GM12878 (cell line): Measurements from ENCODE around the gene TAF6. TPM values are rescaled to one million over a fixed set of nuclear protein-coding genes. Genes with fewer than 3 reads are reported as not detected.

ENCODE experiments used
- ATAC-seq: fragments of 200-7000 bp; cut with Tn5 transposase; 3 replicates; pipeline ENCODE4 v1.9.1; 2020; ENCODE audit warnings: mild to moderate bottlenecking, moderate library complexity
- BruUV-seq: library from RNA; stranded (reverse); fragments of 400-500 nt; replicated peaks from 2 replicates; lab custom pipeline; 2021; lab: Mats Ljungman, UMichigan
- CTCF ChIA-PET: fragments of 300-600 bp; sonication (Branson Sonifier 250); formaldehyde crosslinking; extraction: SDS; loops from one replicate; lab custom pipeline; 2021; ENCODE audit warnings: inconsistent platforms; lab: Yijun Ruan, JAX
- POLR2A ChIA-PET: fragments of 350-600 bp; formaldehyde crosslinking; extraction: SDS; loops from one replicate; lab custom pipeline; 2021; ENCODE audit warnings: inconsistent platforms; lab: Charles Lee
- RAD21 ChIA-PET: fragments of 300-600 bp; sonication (Branson Sonifier 250); formaldehyde crosslinking; loops from one replicate; lab custom pipeline; 2023; ENCODE audit warnings: antibody characterized with exemption; ENCODE audit not compliant: unreplicated experiment; lab: Charles Lee
- SMC1A ChIA-PET: fragments of 300-600 bp; sonication (Branson Sonifier 250); formaldehyde crosslinking; loops from one replicate; lab custom pipeline; 2023; ENCODE audit not compliant: unreplicated experiment, uncharacterized antibody; lab: Charles Lee
- DNase-seq: peaks from one replicate; pipeline ENCODE4 v3.0.0-alpha.2; 2011; ENCODE audit warnings: low read depth, low spot score
- FAIRE-seq: peaks from 3 replicates; lab custom pipeline; 2011; peaks lifted over from hg19 to GRCh38; lab: Jason Lieb, UNC
- H2AFZ ChIP-seq: 2 replicates; pipeline ENCODE4 v1.6.0; 2011; ENCODE audit warnings: low read depth, low read length, control low read depth; ENCODE audit not compliant: control insufficient read depth
- H3K27ac ChIP-seq: 2 replicates; pipeline ENCODE4 v1.5.1; 2011; ENCODE audit warnings: control low read depth; ENCODE audit not compliant: control insufficient read depth, insufficient read depth
- H3K27me3 ChIP-seq, 2 experiments: replicated peaks in 1 of 2; 2 replicates each; pipeline versions ENCODE4 v1.6.0 to v1.6.1; 2011; ENCODE audit warnings: low read length in 1 of 2; ENCODE audit not compliant: control insufficient read depth in 2 of 2, insufficient read depth in 2 of 2
- H3K36me3 ChIP-seq, 2 experiments: 2 replicates each; pipeline ENCODE4 v1.5.1; 2011; ENCODE audit warnings: low read length in 1 of 2; ENCODE audit not compliant: control insufficient read depth in 2 of 2, insufficient read depth in 2 of 2
- H3K4me1 ChIP-seq: 2 replicates; pipeline ENCODE4 v1.6.1; 2011; ENCODE audit warnings: mild to moderate bottlenecking, low read length, moderate library complexity, mixed read lengths; ENCODE audit not compliant: control insufficient read depth, insufficient read depth
- H3K4me2 ChIP-seq: 2 replicates; pipeline ENCODE4 v1.6.0; 2011; ENCODE audit warnings: control low read depth; ENCODE audit not compliant: control insufficient read depth, insufficient read depth
- H3K4me3 ChIP-seq: fragments of 200-600 bp; sonication (generic); 2 replicates; pipeline ENCODE4 v1.5.1; 2016
- H3K79me2 ChIP-seq: 2 replicates; pipeline ENCODE4 v1.6.0; 2011; ENCODE audit warnings: low read length; ENCODE audit not compliant: control insufficient read depth, insufficient read depth
- H3K9ac ChIP-seq: 2 replicates; pipeline ENCODE4 v1.8.0; 2011; ENCODE audit warnings: low read length, control low read depth, mixed read lengths; ENCODE audit not compliant: control insufficient read depth, insufficient read depth
- H3K9me3 ChIP-seq: replicated peaks from 3 replicates; pipeline ENCODE4 v1.5.1; 2011; ENCODE audit warnings: mild to moderate bottlenecking, low read length; ENCODE audit not compliant: control insufficient read depth, insufficient read depth
- H4K20me1 ChIP-seq: 2 replicates; pipeline ENCODE4 v1.6.0; 2011; ENCODE audit not compliant: control insufficient read depth, insufficient read depth
- BCL11A ChIP-seq: IDR thresholded peaks from 2 replicates; pipeline ENCODE4 v1.6.1; 2011; ENCODE audit warnings: low read depth, low read length
- BHLHE40 ChIP-seq, 2 experiments: fragments of 450-650 bp in 1 of 2; IDR thresholded peaks; 2 replicates each; pipeline ENCODE4 v1.6.1; 2011 to 2017; ENCODE audit warnings: low read depth in 2 of 2, borderline replicate concordance in 1 of 2, improper control_type of control experiment in 1 of 2, low read length in 1 of 2, mild to moderate bottlenecking in 1 of 2
- CBFB ChIP-seq: IDR thresholded peaks from 2 replicates; pipeline ENCODE4 v1.6.1; 2016; ENCODE audit warnings: antibody characterized with exemption, low read depth
- IKZF1 ChIP-seq: fragments of 450-650 bp; conservative IDR thresholded peaks from 2 replicates; pipeline ENCODE4 v1.6.1; 2017; ENCODE audit warnings: antibody characterized with exemption, mild to moderate bottlenecking
- KDM1A ChIP-seq: fragments of 200-600 bp; sonication (generic); IDR thresholded peaks from 2 replicates; pipeline ENCODE4 v1.6.1; 2016; ENCODE audit warnings: borderline replicate concordance
- NBN ChIP-seq: fragments of 450-650 bp; IDR thresholded peaks from 2 replicates; pipeline ENCODE4 v1.6.1; 2016
- RFX5 ChIP-seq: IDR thresholded peaks from 2 replicates; pipeline ENCODE4 v1.6.1; 2011; ENCODE audit warnings: low read depth, low read length, improper control_type of control experiment
- STAT1 ChIP-seq: fragments of 450-650 bp; conservative IDR thresholded peaks from 2 replicates; pipeline ENCODE4 v1.6.1; 2014; ENCODE audit warnings: antibody characterized with exemption, mild to moderate bottlenecking
- SUPT20H ChIP-seq: IDR thresholded peaks from 2 replicates; pipeline ENCODE4 v1.6.1; 2011; ENCODE audit warnings: low read depth, mild to moderate bottlenecking, low read length, moderate library complexity, borderline replicate concordance; ENCODE audit not compliant: control insufficient read depth
- TCF12 ChIP-seq: IDR thresholded peaks from 2 replicates; pipeline ENCODE4 v1.6.1; 2011; ENCODE audit warnings: low read depth, mild to moderate bottlenecking, low read length
- ZBTB11 ChIP-seq: fragments of 450-650 bp; formaldehyde crosslinking; IDR thresholded peaks from 2 replicates; pipeline ENCODE4 v1.5.0; 2022; ENCODE audit warnings: mild to moderate bottlenecking, missing genetic modification characterization
- ZNF217 ChIP-seq: fragments of 450-650 bp; IDR thresholded peaks from 2 replicates; pipeline ENCODE4 v1.6.1; 2017; ENCODE audit warnings: antibody characterized with exemption, mild to moderate bottlenecking
- ZNF274 ChIP-seq: IDR thresholded peaks from one replicate; pipeline ENCODE4 v1.8.0; 2011; ENCODE audit not compliant: insufficient read length, insufficient read depth
- WGBS: methylation state at CpG from one replicate; pipeline ENCODE4 v1.1.6; 2016; ENCODE audit warnings: low lambda C conversion rate; ENCODE audit not compliant: insufficient replicate concordance, insufficient coverage; ENCODE audit errors: missing lambda C conversion rate; 5-methylcytosine and 5-hydroxymethylcytosine counted together
- in situ Hi-C: fragments of 300-500 bp; cut with MboI; formaldehyde crosslinking; loops from 9 replicates; pipeline ENCODE4 v1.14.3; 2018; ENCODE audit warnings: mixed read lengths
- intact Hi-C: fragments of 100-400 bp; cut with micrococcal nuclease; formaldehyde crosslinking; loops from one replicate; pipeline ENCODE4 v1.14.2; 2022; ENCODE audit not compliant: unreplicated experiment
- polyA plus RNA-seq, 11 experiments: library from polyadenylated mRNA; depleted of rRNA in 4 of 11; unstranded in 6 of 11; stranded (reverse) in 5 of 11; fragments of >200 nt; fragmentation: Nextera tagmentation in 4 of 11; fragmentation: Illumina TruSeq in 1 of 11; extraction: Ambion mirVana in 4 of 11; extraction: Trizol in 1 of 11; gene quantifications; 1 replicate in 1 of 11; 2 replicates in 10 of 11; pipeline versions ENCODE4 v1.2.1 to v1.2.3, GENCODE V29; 2011 to 2016; ENCODE audit warnings: inconsistent platforms in 2 of 11, missing spikeins in 2 of 11, low read depth in 1 of 11
- total RNA-seq, 4 experiments: library from RNA; depleted of rRNA in 3 of 4; stranded (reverse); fragments of >200 nt in 3 of 4; fragmentation: Illumina TruSeq in 1 of 4; extraction: Trizol in 1 of 4; gene quantifications; 2 replicates each; pipeline versions ENCODE4 v1.2.1 to v1.2.3, GENCODE V29; 2013 to 2021
- TF ChIP-seq, protein P1 (sequence below): fragments of 450-650 bp; IDR thresholded peaks from 2 replicates; pipeline ENCODE4 v1.6.1; 2017; ENCODE audit warnings: mild to moderate bottlenecking, moderate library complexity
- TF ChIP-seq, protein P2 (sequence below): IDR thresholded peaks from 2 replicates; pipeline ENCODE4 v1.6.1; 2011; ENCODE audit warnings: borderline replicate concordance, low read depth, mild to moderate bottlenecking, moderate library complexity, low read length; ENCODE audit not compliant: insufficient read depth, poor library complexity, severe bottlenecking

The TAF6 gene
- total and polyA plus RNA-seq, 10 of the 15 experiments (the other 5 are each of a cell fraction or from before 2014, with no cell fraction given): 0.27 to 42.6 (median 17.0) TPM

DNA sequence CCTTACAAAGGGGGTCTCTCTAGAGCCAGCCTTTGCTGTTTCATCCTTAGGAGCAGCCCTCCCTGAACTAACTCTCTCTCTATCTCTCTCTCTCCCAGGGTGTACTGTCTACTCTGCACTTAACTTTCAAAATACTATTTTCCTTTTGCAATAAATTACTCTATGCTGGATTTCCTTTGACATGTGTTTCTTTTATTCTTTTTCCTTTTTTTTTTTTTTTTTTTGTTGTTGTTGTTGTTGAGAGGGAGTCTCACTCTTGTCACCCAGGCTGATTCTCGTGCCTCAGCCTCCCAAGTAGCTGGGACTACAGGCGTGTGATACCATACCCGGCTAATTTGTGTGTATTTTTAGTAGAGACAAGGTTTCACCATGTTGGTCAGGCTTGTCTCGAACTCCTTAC lies 36.2 kb downstream of the TAF6 start:
- H3K27me3 ChIP-seq: no peaks in the 10 kb centered on the region
- BruUV-seq: no TSS peak
- in situ Hi-C loops (no loop called here), intact Hi-C loops (loop anchor here (1.0 to 10.0 kb wide), 5 partner anchors 18 to 168 kb away; partner anchors contain the start of genes AP4M1, LAMTOR4, MBLAC1 and MCM7)
- H3K4me2 ChIP-seq: peak overlapping the region; percentile 81
- no peaks in the 10 kb centered on the region for H3K9me3 ChIP-seq
- peak overlapping the region; percentile 61 for H2AFZ ChIP-seq
- H3K27ac ChIP-seq: no peak overlapping the region
- no peak overlapping the region for H3K4me3 ChIP-seq
- TF ChIP-seq NBN: no peak
- TF ChIP-seq BHLHE40 (IDR thresholded peaks at IDR 0.05; ENCODE audit: borderline replicate concordance in 1 of 2, low read depth in 2 of 2, low read length in 1 of 2): no peak
- no peak for TF ChIP-seq ZNF274
- no peak for TF ChIP-seq ZNF217
- TF ChIP-seq SUPT20H: no peak
- TF ChIP-seq BCL11A: no peak
- no peak for TF ChIP-seq CBFB
- no peak for TF ChIP-seq KDM1A
- no peak for TF ChIP-seq IKZF1
- TF ChIP-seq STAT1: no peak
- TF ChIP-seq TCF12: no peak
- TF ChIP-seq ZBTB11 (CRISPR knock-in tag): no peak
- TF ChIP-seq, protein P1, sequence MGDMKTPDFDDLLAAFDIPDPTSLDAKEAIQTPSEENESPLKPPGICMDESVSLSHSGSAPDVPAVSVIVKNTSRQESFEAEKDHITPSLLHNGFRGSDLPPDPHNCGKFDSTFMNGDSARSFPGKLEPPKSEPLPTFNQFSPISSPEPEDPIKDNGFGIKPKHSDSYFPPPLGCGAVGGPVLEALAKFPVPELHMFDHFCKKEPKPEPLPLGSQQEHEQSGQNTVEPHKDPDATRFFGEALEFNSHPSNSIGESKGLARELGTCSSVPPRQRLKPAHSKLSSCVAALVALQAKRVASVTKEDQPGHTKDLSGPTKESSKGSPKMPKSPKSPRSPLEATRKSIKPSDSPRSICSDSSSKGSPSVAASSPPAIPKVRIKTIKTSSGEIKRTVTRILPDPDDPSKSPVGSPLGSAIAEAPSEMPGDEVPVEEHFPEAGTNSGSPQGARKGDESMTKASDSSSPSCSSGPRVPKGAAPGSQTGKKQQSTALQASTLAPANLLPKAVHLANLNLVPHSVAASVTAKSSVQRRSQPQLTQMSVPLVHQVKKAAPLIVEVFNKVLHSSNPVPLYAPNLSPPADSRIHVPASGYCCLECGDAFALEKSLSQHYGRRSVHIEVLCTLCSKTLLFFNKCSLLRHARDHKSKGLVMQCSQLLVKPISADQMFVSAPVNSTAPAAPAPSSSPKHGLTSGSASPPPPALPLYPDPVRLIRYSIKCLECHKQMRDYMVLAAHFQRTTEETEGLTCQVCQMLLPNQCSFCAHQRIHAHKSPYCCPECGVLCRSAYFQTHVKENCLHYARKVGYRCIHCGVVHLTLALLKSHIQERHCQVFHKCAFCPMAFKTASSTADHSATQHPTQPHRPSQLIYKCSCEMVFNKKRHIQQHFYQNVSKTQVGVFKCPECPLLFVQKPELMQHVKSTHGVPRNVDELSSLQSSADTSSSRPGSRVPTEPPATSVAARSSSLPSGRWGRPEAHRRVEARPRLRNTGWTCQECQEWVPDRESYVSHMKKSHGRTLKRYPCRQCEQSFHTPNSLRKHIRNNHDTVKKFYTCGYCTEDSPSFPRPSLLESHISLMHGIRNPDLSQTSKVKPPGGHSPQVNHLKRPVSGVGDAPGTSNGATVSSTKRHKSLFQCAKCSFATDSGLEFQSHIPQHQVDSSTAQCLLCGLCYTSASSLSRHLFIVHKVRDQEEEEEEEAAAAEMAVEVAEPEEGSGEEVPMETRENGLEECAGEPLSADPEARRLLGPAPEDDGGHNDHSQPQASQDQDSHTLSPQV: no peak
- no peak for TF ChIP-seq RFX5
- TF ChIP-seq, protein P2, sequence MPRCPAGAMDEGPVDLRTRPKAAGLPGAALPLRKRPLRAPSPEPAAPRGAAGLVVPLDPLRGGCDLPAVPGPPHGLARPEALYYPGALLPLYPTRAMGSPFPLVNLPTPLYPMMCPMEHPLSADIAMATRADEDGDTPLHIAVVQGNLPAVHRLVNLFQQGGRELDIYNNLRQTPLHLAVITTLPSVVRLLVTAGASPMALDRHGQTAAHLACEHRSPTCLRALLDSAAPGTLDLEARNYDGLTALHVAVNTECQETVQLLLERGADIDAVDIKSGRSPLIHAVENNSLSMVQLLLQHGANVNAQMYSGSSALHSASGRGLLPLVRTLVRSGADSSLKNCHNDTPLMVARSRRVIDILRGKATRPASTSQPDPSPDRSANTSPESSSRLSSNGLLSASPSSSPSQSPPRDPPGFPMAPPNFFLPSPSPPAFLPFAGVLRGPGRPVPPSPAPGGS: no peak
- FAIRE-seq (no peak), ATAC-seq (no peak), DNase-seq (no peak)
- peaks cover 4% of the 10 kb centered on the region for H3K4me1 ChIP-seq
- ChIA-PET RAD21 (interaction anchor here (0.6 to 1.2 kb wide), 23 partner anchors 11 to 1802 kb away, joined by 3 to 23 read pairs (median 4); partner anchors contain the start of genes AP4M1, MBLAC1, MCM7 and MEPCE), CTCF (interaction anchor here (0.7 to 1.5 kb wide), 19 partner anchors 11 to 292 kb away, joined by 3 to 15 read pairs (median 4); partner anchors contain the start of genes AP4M1, MBLAC1, MCM7 and ZKSCAN1), SMC1A (interaction anchor here (0.6 to 1.4 kb wide), 13 partner anchors 13 to 171 kb away, joined by 3 to 11 read pairs (median 4); partner anchors contain the start of genes AP4M1, LAMTOR4, MCM7 and TRIM4), POLR2A (interaction anchor here (0.6 to 1.6 kb wide), 17 partner anchors 7 to 578 kb away, joined by 3 to 15 read pairs (median 4); partner anchors contain the start of genes AP4M1, LAMTOR4, MBLAC1 and MCM7)
- H3K9ac ChIP-seq: no peak overlapping the region
- no peaks in the 10 kb centered on the region for H4K20me1 ChIP-seq
- WGBS: 12% methylated on average over 3 of the region's 4 CpGs
- H3K36me3 ChIP-seq: no peaks in the 10 kb centered on the region; a peak in 2 of 4 replicates
- peaks cover 37% of the 10 kb centered on the region for H3K79me2 ChIP-seq
